Measurements from ENCODE around the gene GPC5. TPM values are rescaled to one million over a fixed set of nuclear protein-coding genes. Genes with fewer than 3 reads are reported as not detected.

Gene GPC5
- total RNA-seq, 1 experiment from 2014 or later: 0.26 TPM

DNA sequence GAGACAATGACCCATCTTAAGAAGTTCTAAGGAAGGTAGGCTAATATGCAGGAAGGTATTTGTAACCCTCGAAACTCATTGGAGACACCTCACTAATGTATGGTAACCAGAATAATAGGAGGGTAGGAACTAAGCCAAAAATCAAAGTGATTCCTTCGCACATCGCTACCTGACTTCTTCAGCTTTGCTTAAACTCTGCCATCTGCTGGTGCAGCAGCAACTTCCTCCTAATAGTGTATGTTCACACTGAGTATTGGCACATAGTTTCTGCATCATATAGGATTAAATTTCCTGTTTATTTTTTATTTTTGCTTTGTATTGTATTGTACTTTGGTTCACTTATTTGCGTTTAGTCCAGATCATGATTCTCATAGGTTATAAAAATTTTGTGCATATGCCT, 676.2 kb downstream of the GPC5 start:
- no TSS peak for BruUV-seq (replicated peaks)
- ATAC-seq: no peak

DNA sequence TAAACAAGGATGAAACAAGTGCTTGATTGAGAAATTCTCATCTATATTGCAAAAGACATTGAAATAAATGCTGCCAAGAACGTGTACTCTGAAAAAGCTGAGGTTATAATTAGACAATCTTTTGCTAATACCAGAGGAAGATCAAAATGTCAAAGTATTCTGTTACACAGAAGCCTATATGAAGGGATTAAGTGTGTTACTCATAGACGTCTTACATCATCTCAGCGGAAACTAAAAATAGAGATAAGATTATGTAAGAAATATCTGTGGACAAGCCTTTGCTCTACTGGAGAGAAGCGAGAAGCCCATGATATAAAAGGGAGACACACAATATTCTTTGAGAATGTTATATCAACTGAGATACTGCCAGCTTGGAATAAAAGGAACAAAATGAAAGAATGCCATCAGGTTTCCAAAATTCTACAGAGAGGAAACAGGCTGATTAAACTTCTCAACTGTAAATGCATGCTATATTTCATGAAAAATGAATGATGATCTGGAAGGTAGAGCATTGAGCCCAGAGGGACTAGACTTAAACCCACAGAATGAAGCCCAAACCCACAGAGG, 699.0 kb downstream of the GPC5 start:
- no peak overlapping the region for H3K27ac ChIP-seq (ENCODE audit: low read length)
- no peaks in the 10 kb centered on the region for H3K27me3 ChIP-seq (ENCODE audit: control insufficient read depth, insufficient read depth, low read length)
- no peaks in the 10 kb centered on the region for H3K9me3 ChIP-seq (ENCODE audit: control insufficient read depth, insufficient read depth, low read depth, low read length)
- CTCF ChIA-PET: no interaction called here
- H3K4me3 ChIP-seq (ENCODE audit: low read depth in 2 of 2, low read length in 2 of 2): no peak overlapping the region
- POLR2A ChIA-PET: no interaction called here
- no peaks in the 10 kb centered on the region for H3K36me3 ChIP-seq (ENCODE audit: control insufficient read depth, insufficient read depth, low read length)
- H3K4me1 ChIP-seq (ENCODE audit: control insufficient read depth, insufficient read depth, low read length): no peaks in the 10 kb centered on the region
- DNase-seq (ENCODE audit: low read depth, low spot score) (no peak), ATAC-seq (no peak)
- no TSS peak for BruUV-seq (replicated peaks)
- intact Hi-C loops (cut with micrococcal nuclease; ENCODE audit: unreplicated experiment) (no loop called here), in situ Hi-C loops (cut with HindIII; ENCODE audit: low pct_unique_long_range_greater_than_20kb, low sequenced_read_pairs) (no loop called here)
- TF ChIP-seq CTCF (IDR thresholded peaks at IDR 0.05) (no peak), POLR2AphosphoS5 (IDR thresholded peaks at IDR 0.05; ENCODE audit: low read depth, low read length) (no peak), TCF7L2 (IDR thresholded peaks at IDR 0.05; ENCODE audit: low read depth, low read length) (no peak), SIN3A (IDR thresholded peaks at IDR 0.05; ENCODE audit: borderline replicate concordance, insufficient read depth, low read depth, low read length) (no peak)
- TF ChIP-seq, protein P1, sequence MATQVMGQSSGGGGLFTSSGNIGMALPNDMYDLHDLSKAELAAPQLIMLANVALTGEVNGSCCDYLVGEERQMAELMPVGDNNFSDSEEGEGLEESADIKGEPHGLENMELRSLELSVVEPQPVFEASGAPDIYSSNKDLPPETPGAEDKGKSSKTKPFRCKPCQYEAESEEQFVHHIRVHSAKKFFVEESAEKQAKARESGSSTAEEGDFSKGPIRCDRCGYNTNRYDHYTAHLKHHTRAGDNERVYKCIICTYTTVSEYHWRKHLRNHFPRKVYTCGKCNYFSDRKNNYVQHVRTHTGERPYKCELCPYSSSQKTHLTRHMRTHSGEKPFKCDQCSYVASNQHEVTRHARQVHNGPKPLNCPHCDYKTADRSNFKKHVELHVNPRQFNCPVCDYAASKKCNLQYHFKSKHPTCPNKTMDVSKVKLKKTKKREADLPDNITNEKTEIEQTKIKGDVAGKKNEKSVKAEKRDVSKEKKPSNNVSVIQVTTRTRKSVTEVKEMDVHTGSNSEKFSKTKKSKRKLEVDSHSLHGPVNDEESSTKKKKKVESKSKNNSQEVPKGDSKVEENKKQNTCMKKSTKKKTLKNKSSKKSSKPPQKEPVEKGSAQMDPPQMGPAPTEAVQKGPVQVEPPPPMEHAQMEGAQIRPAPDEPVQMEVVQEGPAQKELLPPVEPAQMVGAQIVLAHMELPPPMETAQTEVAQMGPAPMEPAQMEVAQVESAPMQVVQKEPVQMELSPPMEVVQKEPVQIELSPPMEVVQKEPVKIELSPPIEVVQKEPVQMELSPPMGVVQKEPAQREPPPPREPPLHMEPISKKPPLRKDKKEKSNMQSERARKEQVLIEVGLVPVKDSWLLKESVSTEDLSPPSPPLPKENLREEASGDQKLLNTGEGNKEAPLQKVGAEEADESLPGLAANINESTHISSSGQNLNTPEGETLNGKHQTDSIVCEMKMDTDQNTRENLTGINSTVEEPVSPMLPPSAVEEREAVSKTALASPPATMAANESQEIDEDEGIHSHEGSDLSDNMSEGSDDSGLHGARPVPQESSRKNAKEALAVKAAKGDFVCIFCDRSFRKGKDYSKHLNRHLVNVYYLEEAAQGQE (IDR thresholded peaks at IDR 0.05; ENCODE audit: insufficient read depth in 1 of 2, low read depth in 2 of 2, low read length in 1 of 2): no peak

More for the DNA sequence above, 676.2 kb downstream of the GPC5 start:
- Histone ChIP-seq H3K4me3 (ENCODE audit: low read depth in 2 of 2, low read length in 2 of 2) (no peak overlapping the region), H3K36me3 (ENCODE audit: control insufficient read depth, insufficient read depth, low read length) (no peaks in the 10 kb centered on the region), H3K27me3 (ENCODE audit: control insufficient read depth, insufficient read depth, low read length) (no peaks in the 10 kb centered on the region), H3K4me1 (ENCODE audit: control insufficient read depth, insufficient read depth, low read length) (no peaks in the 10 kb centered on the region), H3K27ac (ENCODE audit: low read length) (no peak overlapping the region), H3K9me3 (ENCODE audit: control insufficient read depth, insufficient read depth, low read depth, low read length) (no peaks in the 10 kb centered on the region)
- intact Hi-C loops (cut with micrococcal nuclease; ENCODE audit: unreplicated experiment) (loop anchor here (5.0 to 10.0 kb wide), 2 partner anchors 127 to 260 kb away; no protein-coding TSS in a partner anchor), in situ Hi-C loops (cut with HindIII; ENCODE audit: low pct_unique_long_range_greater_than_20kb, low sequenced_read_pairs) (no loop called here)
- no peak for DNase-seq (ENCODE audit: low read depth, low spot score)
- TF ChIP-seq TCF7L2 (IDR thresholded peaks at IDR 0.05; ENCODE audit: low read depth, low read length) (no peak), CTCF (IDR thresholded peaks at IDR 0.05) (peak; percentile 39; the same call in 1 of the 2 replicates), POLR2AphosphoS5 (IDR thresholded peaks at IDR 0.05; ENCODE audit: low read depth, low read length) (no peak), SIN3A (IDR thresholded peaks at IDR 0.05; ENCODE audit: borderline replicate concordance, insufficient read depth, low read depth, low read length) (no peak)
- TF ChIP-seq, protein P1 (IDR thresholded peaks at IDR 0.05; ENCODE audit: insufficient read depth in 1 of 2, low read depth in 2 of 2, low read length in 1 of 2): no peak
- POLR2A ChIA-PET: interaction anchor here (0.6 kb wide), 1 partner anchor 727 kb away, joined by 3 read pairs; no protein-coding TSS in a partner anchor
- CTCF ChIA-PET: interaction anchor here (1.2 kb wide), 1 partner anchor 258 kb away, joined by 3 read pairs; no protein-coding TSS in a partner anchor
